Measurements from ENCODE around the gene MLLT1. TPM values are rescaled to one million over a fixed set of nuclear protein-coding genes. Genes with fewer than 3 reads are reported as not detected.

MLLT1 gene
- total and polyA plus RNA-seq, 8 donors = 3.1 to 33.8 (median 19.6) TPM

DNA sequence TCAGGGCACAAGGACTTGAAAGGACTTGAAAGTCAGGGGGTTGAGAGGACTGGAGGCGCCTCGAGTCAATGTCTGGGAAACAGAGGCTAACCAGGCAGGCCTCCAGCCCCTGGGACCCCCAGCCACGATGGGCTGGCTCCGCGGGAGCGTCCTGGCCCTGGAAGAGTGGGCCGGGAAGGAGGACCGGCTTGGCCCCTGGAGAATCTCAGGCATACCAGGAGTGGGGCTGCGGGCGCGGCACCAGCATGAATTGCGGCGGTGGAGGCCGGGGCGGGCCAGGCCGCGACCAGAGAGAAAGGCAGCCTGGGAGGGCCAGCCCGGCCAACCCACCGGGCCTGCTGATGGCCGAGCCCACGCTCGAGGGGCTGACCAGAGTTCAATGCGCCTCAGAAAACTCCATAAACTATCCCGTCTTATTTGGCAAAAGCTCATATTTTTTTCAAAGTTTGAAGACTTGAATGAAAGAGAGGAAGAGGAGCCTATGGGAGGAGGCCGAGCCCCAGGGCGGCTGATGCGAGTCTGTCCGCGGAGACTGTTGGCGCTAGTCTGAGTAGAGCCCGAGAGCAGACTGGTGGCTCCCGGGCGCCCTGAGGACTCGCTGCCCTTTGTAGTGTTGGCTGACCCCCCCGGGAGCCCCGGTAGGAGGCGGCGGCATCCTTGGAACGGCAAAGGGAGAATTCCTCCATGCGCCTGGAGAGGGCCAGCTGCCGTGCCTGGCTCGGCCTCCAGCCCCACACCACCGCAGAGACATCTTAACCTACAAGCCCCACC is 68.0 kb downstream of the MLLT1 start:
- no peaks in the 10 kb centered on the region for H3K9me3 ChIP-seq
- WGBS, 5 donors = 87 to 93% (median 92%) methylated on average over 35 to 43 of the region's 43 CpGs
- H3K36me3 ChIP-seq = peaks cover 10 to 62% (median 56%) of the 10 kb centered on the region in 4 donors
- H3K27me3 ChIP-seq = no peaks in the 10 kb centered on the region
- DNase-seq = peak in 1 of 2 donors; percentile 13
- TF ChIP-seq, protein P1, sequence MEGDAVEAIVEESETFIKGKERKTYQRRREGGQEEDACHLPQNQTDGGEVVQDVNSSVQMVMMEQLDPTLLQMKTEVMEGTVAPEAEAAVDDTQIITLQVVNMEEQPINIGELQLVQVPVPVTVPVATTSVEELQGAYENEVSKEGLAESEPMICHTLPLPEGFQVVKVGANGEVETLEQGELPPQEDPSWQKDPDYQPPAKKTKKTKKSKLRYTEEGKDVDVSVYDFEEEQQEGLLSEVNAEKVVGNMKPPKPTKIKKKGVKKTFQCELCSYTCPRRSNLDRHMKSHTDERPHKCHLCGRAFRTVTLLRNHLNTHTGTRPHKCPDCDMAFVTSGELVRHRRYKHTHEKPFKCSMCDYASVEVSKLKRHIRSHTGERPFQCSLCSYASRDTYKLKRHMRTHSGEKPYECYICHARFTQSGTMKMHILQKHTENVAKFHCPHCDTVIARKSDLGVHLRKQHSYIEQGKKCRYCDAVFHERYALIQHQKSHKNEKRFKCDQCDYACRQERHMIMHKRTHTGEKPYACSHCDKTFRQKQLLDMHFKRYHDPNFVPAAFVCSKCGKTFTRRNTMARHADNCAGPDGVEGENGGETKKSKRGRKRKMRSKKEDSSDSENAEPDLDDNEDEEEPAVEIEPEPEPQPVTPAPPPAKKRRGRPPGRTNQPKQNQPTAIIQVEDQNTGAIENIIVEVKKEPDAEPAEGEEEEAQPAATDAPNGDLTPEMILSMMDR (IDR thresholded peaks at IDR 0.05) = no peak
- TF ChIP-seq POLR2AphosphoS5 (IDR thresholded peaks at IDR 0.05) (no peak), POLR2A (IDR thresholded peaks at IDR 0.05) (no peak), EP300 (IDR thresholded peaks at IDR 0.05) (no peak)
- H3K4me3 ChIP-seq = no peak overlapping the region
- no peak overlapping the region for H3K27ac ChIP-seq
- intact Hi-C loops (cut with DNase I; ENCODE audit: low total_unique reads) = no loop called here
- H3K4me1 ChIP-seq = peaks cover 0 to 9% (median 3%) of the 10 kb centered on the region in 4 donors

DNA sequence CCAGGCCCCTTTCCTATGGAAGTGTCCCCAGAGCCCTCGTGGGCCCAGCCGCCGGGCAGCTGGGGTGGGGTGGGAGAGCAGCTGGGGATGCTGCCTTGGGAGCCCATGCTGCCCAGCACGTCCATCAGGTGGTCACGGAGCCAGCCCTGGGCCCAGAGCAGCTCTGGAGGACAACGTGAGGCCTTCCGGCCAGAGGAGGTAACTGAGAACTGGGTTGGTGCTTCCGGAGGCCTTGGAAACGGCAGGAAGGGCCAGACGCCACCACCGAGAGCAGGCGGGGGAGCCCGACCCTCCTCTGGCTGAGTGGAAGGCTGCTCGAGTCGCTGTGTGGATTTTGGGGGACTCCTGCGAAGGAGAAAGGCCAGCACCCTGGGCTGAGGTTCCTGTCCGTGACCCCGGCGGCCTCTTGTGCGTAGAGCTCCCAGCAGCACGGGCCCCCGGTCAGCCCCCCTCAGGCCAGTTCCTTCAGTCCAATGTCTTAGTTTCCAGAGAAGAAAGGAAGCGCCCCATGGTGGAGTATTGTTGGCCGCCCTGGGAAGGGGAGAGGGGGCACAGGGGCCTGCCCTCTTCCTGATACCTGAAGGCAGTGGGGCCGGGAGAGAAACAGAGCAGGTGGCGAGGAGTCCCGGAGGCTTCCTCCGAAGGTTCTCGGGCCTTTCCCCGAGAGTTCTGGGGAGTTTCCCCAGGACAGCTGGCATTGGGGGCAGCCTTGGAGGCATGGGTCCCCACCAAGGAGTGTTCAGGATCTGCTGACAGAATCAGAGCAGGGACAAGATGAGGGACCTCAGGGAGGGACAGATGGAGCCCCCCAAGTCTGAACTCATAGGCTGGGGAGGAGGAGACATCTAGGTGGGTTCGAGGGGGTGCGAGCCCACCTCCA is 68.8 kb downstream of the MLLT1 start:
- H3K9me3 ChIP-seq = no peaks in the 10 kb centered on the region
- H3K36me3 ChIP-seq = peaks cover 10 to 56% (median 51%) of the 10 kb centered on the region in 4 donors
- no peaks in the 10 kb centered on the region for H3K27me3 ChIP-seq
- TF ChIP-seq POLR2A (IDR thresholded peaks at IDR 0.05) (no peak), POLR2AphosphoS5 (IDR thresholded peaks at IDR 0.05) (no peak), EP300 (IDR thresholded peaks at IDR 0.05) (no peak)
- TF ChIP-seq, protein P1 (IDR thresholded peaks at IDR 0.05) = no peak
- DNase-seq = peak in 1 of 2 donors; percentile 6
- 79 to 89% (median 88%) methylated on average over 30 to 32 of the region's 32 CpGs for WGBS, 5 donors
- intact Hi-C loops (cut with DNase I; ENCODE audit: low total_unique reads) = no loop called here
- peaks cover 0 to under 1% (median 0%) of the 10 kb centered on the region in 4 donors for H3K4me1 ChIP-seq
- peak overlapping the region in 3 of 5 donors; percentile 2 to 49 (median 14) for H3K27ac ChIP-seq
- no peak overlapping the region for H3K4me3 ChIP-seq

DNA sequence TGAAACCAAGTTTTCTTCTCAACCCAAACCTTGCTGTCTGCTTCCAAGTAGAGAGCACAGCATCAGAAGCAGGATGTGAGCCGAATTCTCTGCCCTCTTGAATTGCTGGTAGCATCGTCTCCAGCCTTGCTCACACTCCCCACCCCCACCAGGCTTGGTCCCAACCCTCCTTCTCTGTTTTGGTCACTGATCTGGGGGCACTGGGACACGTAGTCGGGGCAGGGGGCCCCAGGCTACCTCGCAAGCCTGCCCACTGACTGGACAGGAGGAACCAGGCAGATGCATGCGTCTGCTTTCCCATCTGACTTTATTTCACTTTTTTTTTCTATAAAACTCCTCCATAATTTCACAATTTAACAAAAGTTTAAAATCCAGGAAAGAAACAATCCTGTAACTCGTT is 69.7 kb downstream of the MLLT1 start:
- DNase-seq = no peak
- H3K4me1 ChIP-seq = no peaks in the 10 kb centered on the region
- no peak overlapping the region for H3K4me3 ChIP-seq
- intact Hi-C loops (cut with DNase I; ENCODE audit: low total_unique reads) = no loop called here
- TF ChIP-seq POLR2A (IDR thresholded peaks at IDR 0.05) (no peak), POLR2AphosphoS5 (IDR thresholded peaks at IDR 0.05) (no peak), EP300 (IDR thresholded peaks at IDR 0.05) (no peak)
- TF ChIP-seq, protein P1 (IDR thresholded peaks at IDR 0.05) = no peak
- H3K27me3 ChIP-seq = no peaks in the 10 kb centered on the region
- H3K27ac ChIP-seq = peak overlapping the region in 1 of 5 donors; percentile 14
- H3K36me3 ChIP-seq = peaks cover 10 to 47% (median 42%) of the 10 kb centered on the region in 4 donors
- 85 to 92% (median 88%) methylated on average over 7 of the region's 7 CpGs for WGBS, 5 donors
- no peaks in the 10 kb centered on the region for H3K9me3 ChIP-seq

DNA sequence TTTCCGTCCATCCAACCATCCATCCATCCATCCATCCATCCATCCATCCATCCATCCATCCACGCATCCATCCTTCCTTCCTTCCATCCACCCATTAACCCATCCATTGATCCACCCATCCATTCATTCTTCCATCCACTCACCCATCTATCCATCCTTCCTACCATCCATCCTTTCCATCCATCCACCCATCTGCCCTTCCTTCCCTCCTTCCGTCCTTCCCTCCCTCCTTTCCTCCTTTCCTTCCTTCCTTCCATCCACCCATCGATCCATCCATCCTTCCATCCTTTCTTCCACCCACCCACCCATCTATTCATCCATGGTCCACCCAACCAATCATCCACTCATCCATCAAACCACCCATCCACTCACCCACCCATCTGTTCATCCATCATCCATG is 70.1 kb downstream of the MLLT1 start:
- WGBS, 5 donors = 65 to 97% (median 72%) methylated on average over 4 of the region's 4 CpGs

More for the DNA sequence above, 70.1 kb downstream of the MLLT1 start:
- intact Hi-C loops (cut with DNase I; ENCODE audit: low total_unique reads) = no loop called here
- Histone ChIP-seq H3K4me1 (no peaks in the 10 kb centered on the region), H3K4me3 (no peak overlapping the region), H3K27me3 (no peaks in the 10 kb centered on the region), H3K36me3 (peaks cover 10 to 43% (median 38%) of the 10 kb centered on the region in 4 donors), H3K27ac (no peak overlapping the region), H3K9me3 (no peaks in the 10 kb centered on the region)
- TF ChIP-seq POLR2AphosphoS5 (IDR thresholded peaks at IDR 0.05) (no peak), EP300 (IDR thresholded peaks at IDR 0.05) (no peak), POLR2A (IDR thresholded peaks at IDR 0.05) (no peak)
- TF ChIP-seq, protein P1 (IDR thresholded peaks at IDR 0.05) = no peak
- DNase-seq = no peak

All from stomach (tissue), 9 donors.